Neural cell (in vitro differentiated cells): Measurements from ENCODE around the gene SPAG7. TPM values are rescaled to one million over a fixed set of nuclear protein-coding genes. Genes with fewer than 3 reads are reported as not detected.

Source experiments
- H2AFZ ChIP-seq: fragments of 200-600, 300-800 bp; sonication (generic), shearing (Covaris generic); 2 replicates; pipeline ENCODE4 v1.6.0; 2014; ENCODE audit warnings: low read depth, mild to moderate bottlenecking, antibody characterized with exemption, low read length, moderate library complexity
- H3F3A ChIP-seq: fragments of 200-600 bp; shearing (Covaris generic); 2 replicates; pipeline ENCODE4 v1.6.1; 2016; ENCODE audit warnings: mild to moderate bottlenecking, moderate library complexity, mixed read lengths, antibody characterized with exemption, low read length; ENCODE audit not compliant: insufficient read depth, poor library complexity, severe bottlenecking
- H3K27ac ChIP-seq: fragments of 200-600, 300-800 bp; sonication (generic), shearing (Covaris generic); 2 replicates; pipeline ENCODE4 v1.5.1; 2014; ENCODE audit warnings: mild to moderate bottlenecking, low read length, moderate library complexity
- H3K27me3 ChIP-seq: fragments of 300-800, 200-600 bp; sonication (generic), shearing (Covaris generic); 2 replicates; pipeline ENCODE4 v1.6.0; 2014; ENCODE audit warnings: mild to moderate bottlenecking, low read depth, low read length, moderate library complexity; ENCODE audit not compliant: insufficient read depth
- H3K36me3 ChIP-seq: fragments of 300-800, 200-600 bp; sonication (generic), shearing (Covaris generic); 2 replicates; pipeline ENCODE4 v1.5.1; 2014; ENCODE audit warnings: mild to moderate bottlenecking, antibody characterized with exemption, low read length, moderate library complexity; ENCODE audit not compliant: insufficient read depth
- H3K4me2 ChIP-seq: fragments of 300-800, 200-600 bp; sonication (generic), shearing (Covaris generic); 2 replicates; pipeline ENCODE4 v1.6.0; 2014; ENCODE audit warnings: mild to moderate bottlenecking, low read length
- H3K4me3 ChIP-seq: fragments of 300-800, 200-600 bp; sonication (generic), shearing (Covaris generic); 2 replicates; pipeline ENCODE4 v1.5.1; 2014; ENCODE audit warnings: mild to moderate bottlenecking, low read length, moderate library complexity
- H3K79me2 ChIP-seq: fragments of 200-600 bp; shearing (Covaris generic); replicated peaks from 2 replicates; pipeline ENCODE4 v1.6.0; 2014; ENCODE audit warnings: mild to moderate bottlenecking, low read length, moderate library complexity; ENCODE audit not compliant: insufficient read depth
- H3K9ac ChIP-seq: fragments of 300-800, 200-600 bp; sonication (generic), shearing (Covaris generic); 2 replicates; pipeline ENCODE4 v1.6.1; 2016; ENCODE audit warnings: mild to moderate bottlenecking, low read length, mixed read lengths
- H3K9me2 ChIP-seq: fragments of 200-600 bp; shearing (Covaris generic); 2 replicates; pipeline ENCODE4 v1.6.1; 2016; ENCODE audit warnings: mild to moderate bottlenecking, low read length, mixed read lengths; ENCODE audit not compliant: insufficient read depth
- H3K9me3 ChIP-seq: fragments of 200-600, 300-800 bp; sonication (generic), shearing (Covaris generic); 2 replicates; pipeline ENCODE4 v1.6.1; 2016; ENCODE audit warnings: mild to moderate bottlenecking, mixed run types, low read length, moderate library complexity, mixed read lengths
- H4K20me1 ChIP-seq: fragments of 200-600 bp; shearing (Covaris generic); 2 replicates; pipeline ENCODE4 v1.6.1; 2016; ENCODE audit warnings: mild to moderate bottlenecking, mixed run types; ENCODE audit not compliant: insufficient read depth
- CTCF ChIP-seq: fragments of 450-650 bp; IDR thresholded peaks from 2 replicates; pipeline ENCODE4 v1.5.1; 2014; ENCODE audit warnings: antibody characterized with exemption, mild to moderate bottlenecking, moderate library complexity; ENCODE audit not compliant: poor library complexity, severe bottlenecking
- EP300 ChIP-seq: fragments of 450-650 bp; conservative IDR thresholded peaks from 2 replicates; pipeline ENCODE4 v1.6.1; 2014; ENCODE audit warnings: antibody characterized with exemption, mild to moderate bottlenecking, moderate library complexity; ENCODE audit not compliant: poor library complexity, severe bottlenecking
- EZH2 ChIP-seq: fragments of 200-600, 300-800 bp; shearing (Covaris generic), sonication (generic); IDR thresholded peaks from 2 replicates; pipeline ENCODE4 v1.6.1; 2014; ENCODE audit warnings: antibody characterized with exemption, low read length, borderline replicate concordance, mild to moderate bottlenecking; ENCODE audit not compliant: insufficient read depth, poor library complexity, severe bottlenecking
- MXI1 ChIP-seq: fragments of 450-650 bp; conservative IDR thresholded peaks from 2 replicates; pipeline ENCODE4 v1.6.1; 2014; ENCODE audit warnings: antibody characterized with exemption, mild to moderate bottlenecking; ENCODE audit not compliant: poor library complexity, severe bottlenecking
- POLR2AphosphoS5 ChIP-seq: IDR thresholded peaks from 2 replicates; pipeline ENCODE4 v1.6.1; 2012
- RAD21 ChIP-seq: fragments of 450-650 bp; conservative IDR thresholded peaks from 2 replicates; pipeline ENCODE4 v1.6.1; 2014; ENCODE audit warnings: antibody characterized with exemption, mild to moderate bottlenecking, moderate library complexity
- REST ChIP-seq: IDR thresholded peaks from 2 replicates; pipeline ENCODE4 v1.6.1; 2012; ENCODE audit warnings: borderline replicate concordance
- SMC3 ChIP-seq: fragments of 450-650 bp; conservative IDR thresholded peaks from 2 replicates; pipeline ENCODE4 v1.6.1; 2014; ENCODE audit warnings: antibody characterized with exemption, mild to moderate bottlenecking, moderate library complexity; ENCODE audit not compliant: poor library complexity
- TAF1 ChIP-seq: IDR thresholded peaks from 2 replicates; pipeline ENCODE4 v1.6.1; 2012; ENCODE audit warnings: low read depth
- polyA plus RNA-seq: library from polyadenylated mRNA; depleted of rRNA; stranded (reverse); fragments of >200 nt; gene quantifications from 2 replicates; pipeline ENCODE4 v1.2.3, GENCODE V29; 2014

Gene SPAG7
- polyA plus RNA-seq, 1 donor from 2014 or later, result 66.4 TPM

DNA sequence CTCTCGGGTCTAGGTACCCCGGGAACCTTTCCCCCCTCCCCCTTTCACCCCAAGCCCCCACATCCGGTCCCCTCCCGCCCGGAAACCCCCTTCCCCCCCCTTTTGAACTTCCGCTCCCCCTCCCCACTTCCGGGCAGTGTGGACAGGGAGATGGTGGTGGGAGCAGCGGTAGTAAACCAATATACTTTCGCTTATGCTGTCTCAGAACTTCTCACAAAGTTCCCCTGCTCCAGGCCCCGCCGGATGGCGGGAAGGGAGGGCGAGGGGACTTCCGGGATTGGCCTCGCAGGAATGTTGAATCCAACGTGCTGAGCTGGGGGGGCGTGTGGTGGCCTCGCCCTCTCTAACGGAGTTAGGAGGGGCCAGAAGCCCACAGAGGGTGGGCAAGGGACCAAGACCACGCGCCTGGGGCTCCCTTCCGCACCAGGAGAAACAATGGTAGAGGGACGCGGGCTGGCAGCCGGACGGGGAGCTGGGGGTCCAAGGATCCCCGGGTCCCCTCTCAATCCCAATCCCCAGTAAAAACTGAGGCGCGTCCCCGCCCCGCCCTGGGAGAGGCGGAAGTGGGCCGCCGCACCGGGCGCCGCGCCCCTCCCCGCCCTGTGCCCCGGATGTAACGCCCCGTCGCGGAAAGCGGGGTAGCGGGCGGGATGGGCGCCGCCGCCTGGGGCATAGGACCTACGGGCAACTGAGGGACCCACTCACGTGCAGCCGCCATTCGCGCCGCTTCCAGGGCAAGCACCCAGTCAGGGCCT, 20.0 kb downstream of the SPAG7 start:
- H3K9ac ChIP-seq, result peak overlapping the region; percentile 87
- H3K27me3 ChIP-seq, result peaks cover 3% of the 10 kb centered on the region
- no peaks in the 10 kb centered on the region for H3K36me3 ChIP-seq
- TF ChIP-seq EZH2 (no peak), RAD21 (no peak), TAF1 (no peak), REST (no peak), POLR2AphosphoS5 (no peak), CTCF (no peak), SMC3 (no peak), EP300 (no peak), MXI1 (no peak)
- H2AFZ ChIP-seq, result peak overlapping the region; percentile 56
- peak overlapping the region; percentile 76 for H3K4me2 ChIP-seq
- no peaks in the 10 kb centered on the region for H3K9me3 ChIP-seq
- H3K27ac ChIP-seq, result peak overlapping the region; percentile 82
- no peaks in the 10 kb centered on the region for H3F3A ChIP-seq
- H3K4me3 ChIP-seq, result peak overlapping the region; percentile 99
- no peaks in the 10 kb centered on the region for H4K20me1 ChIP-seq
- peaks cover 5% of the 10 kb centered on the region for H3K79me2 ChIP-seq
- H3K9me2 ChIP-seq, result no peaks in the 10 kb centered on the region

DNA sequence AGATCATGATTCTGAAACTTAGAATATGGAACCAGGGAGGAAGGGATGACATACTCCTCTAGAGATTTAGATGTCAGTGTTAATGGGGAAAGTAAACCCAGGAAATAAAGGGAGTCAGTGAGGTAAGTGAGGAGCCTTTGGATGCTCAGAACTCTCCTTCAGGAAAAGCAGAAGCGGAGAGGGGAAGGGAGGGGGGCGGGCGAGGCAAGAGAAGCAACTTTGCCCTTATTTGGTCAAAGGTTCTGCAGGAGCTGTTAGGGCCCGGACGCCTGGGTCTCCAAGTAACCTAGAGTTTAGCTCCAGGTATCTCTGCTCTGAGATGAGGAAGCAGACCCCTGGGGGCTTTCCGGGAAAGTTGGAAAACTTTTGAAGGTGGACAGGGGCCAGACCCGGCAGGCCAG, 20.6 kb downstream of the SPAG7 start:
- Histone ChIP-seq H3K4me2 (no peak overlapping the region), H3K9me2 (no peaks in the 10 kb centered on the region), H3K79me2 (peaks cover 5% of the 10 kb centered on the region), H3K27me3 (peaks cover 3% of the 10 kb centered on the region), H4K20me1 (no peaks in the 10 kb centered on the region), H3F3A (no peaks in the 10 kb centered on the region), H3K27ac (no peak overlapping the region), H3K4me3 (peak overlapping the region; percentile 99), H3K9ac (no peak overlapping the region), H2AFZ (no peak overlapping the region), H3K36me3 (no peaks in the 10 kb centered on the region), H3K9me3 (no peaks in the 10 kb centered on the region)
- no peak for TF ChIP-seq TAF1
- TF ChIP-seq EP300, result no peak
- TF ChIP-seq REST, result no peak
- no peak for TF ChIP-seq POLR2AphosphoS5
- TF ChIP-seq CTCF, result no peak
- no peak for TF ChIP-seq SMC3
- no peak for TF ChIP-seq RAD21
- no peak for TF ChIP-seq EZH2
- TF ChIP-seq MXI1, result no peak
